Progenitor cell of endocrine pancreas (in vitro differentiated cells): ENCODE results near the gene PITPNM2. TPM values are rescaled to one million over a fixed set of nuclear protein-coding genes. Genes with fewer than 3 reads are reported as not detected.

ENCODE experiments used
- DNase-seq: peaks from one replicate; pipeline ENCODE4 v3.0.0; 2021; ENCODE audit warnings: low spot score; ENCODE audit not compliant: unreplicated experiment
- H3K27ac Mint-ChIP-seq: 2 replicates; pipeline ENCODE4 v1.8.0; 2021; ENCODE audit warnings: mild to moderate bottlenecking, moderate library complexity, mixed read lengths
- H3K27me3 Mint-ChIP-seq: 2 replicates; pipeline ENCODE4 v1.8.0; 2021; ENCODE audit warnings: mixed read lengths
- H3K36me3 Mint-ChIP-seq: 2 replicates; pipeline ENCODE4 v1.8.0; 2022; ENCODE audit warnings: mixed read lengths; ENCODE audit not compliant: insufficient read depth
- H3K4me1 Mint-ChIP-seq: 2 replicates; pipeline ENCODE4 v1.8.0; 2021; ENCODE audit warnings: low read depth, mixed read lengths
- H3K4me3 Mint-ChIP-seq: 2 replicates; pipeline ENCODE4 v1.8.0; 2021; ENCODE audit warnings: low read depth, mild to moderate bottlenecking, moderate library complexity, mixed read lengths
- H3K9me3 Mint-ChIP-seq: 2 replicates; pipeline ENCODE4 v1.8.0; 2021; ENCODE audit warnings: low read depth, mixed read lengths
- total RNA-seq: library from RNA; stranded (reverse); gene quantifications from 2 replicates; pipeline ENCODE4 v1.2.1, GENCODE V29; 2021
- TF ChIP-seq, protein P1 (sequence below): fragments of 200-600 bp; sonication (generic); IDR thresholded peaks from one replicate; pipeline ENCODE4 v1.5.0; 2021; ENCODE audit warnings: antibody characterized with exemption, mild to moderate bottlenecking; ENCODE audit not compliant: unreplicated experiment

The PITPNM2 gene
- total RNA-seq, 1 donor from 2014 or later, result 2.1 TPM

- peak overlapping the region; percentile 13 for H3K27ac Mint-ChIP-seq
- DNase-seq, result no peak
- no peak overlapping the region for H3K4me3 Mint-ChIP-seq
- TF ChIP-seq, protein P1, sequence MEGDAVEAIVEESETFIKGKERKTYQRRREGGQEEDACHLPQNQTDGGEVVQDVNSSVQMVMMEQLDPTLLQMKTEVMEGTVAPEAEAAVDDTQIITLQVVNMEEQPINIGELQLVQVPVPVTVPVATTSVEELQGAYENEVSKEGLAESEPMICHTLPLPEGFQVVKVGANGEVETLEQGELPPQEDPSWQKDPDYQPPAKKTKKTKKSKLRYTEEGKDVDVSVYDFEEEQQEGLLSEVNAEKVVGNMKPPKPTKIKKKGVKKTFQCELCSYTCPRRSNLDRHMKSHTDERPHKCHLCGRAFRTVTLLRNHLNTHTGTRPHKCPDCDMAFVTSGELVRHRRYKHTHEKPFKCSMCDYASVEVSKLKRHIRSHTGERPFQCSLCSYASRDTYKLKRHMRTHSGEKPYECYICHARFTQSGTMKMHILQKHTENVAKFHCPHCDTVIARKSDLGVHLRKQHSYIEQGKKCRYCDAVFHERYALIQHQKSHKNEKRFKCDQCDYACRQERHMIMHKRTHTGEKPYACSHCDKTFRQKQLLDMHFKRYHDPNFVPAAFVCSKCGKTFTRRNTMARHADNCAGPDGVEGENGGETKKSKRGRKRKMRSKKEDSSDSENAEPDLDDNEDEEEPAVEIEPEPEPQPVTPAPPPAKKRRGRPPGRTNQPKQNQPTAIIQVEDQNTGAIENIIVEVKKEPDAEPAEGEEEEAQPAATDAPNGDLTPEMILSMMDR, result no peak
- no peaks in the 10 kb centered on the region for H3K27me3 Mint-ChIP-seq
- no peaks in the 10 kb centered on the region for H3K9me3 Mint-ChIP-seq
- peaks cover 9% of the 10 kb centered on the region for H3K36me3 Mint-ChIP-seq
- peaks cover 12% of the 10 kb centered on the region for H3K4me1 Mint-ChIP-seq
These were observed 12.3 kb upstream of the PITPNM2 start for GRCh38 chr12:123163227-123163626.

DNA sequence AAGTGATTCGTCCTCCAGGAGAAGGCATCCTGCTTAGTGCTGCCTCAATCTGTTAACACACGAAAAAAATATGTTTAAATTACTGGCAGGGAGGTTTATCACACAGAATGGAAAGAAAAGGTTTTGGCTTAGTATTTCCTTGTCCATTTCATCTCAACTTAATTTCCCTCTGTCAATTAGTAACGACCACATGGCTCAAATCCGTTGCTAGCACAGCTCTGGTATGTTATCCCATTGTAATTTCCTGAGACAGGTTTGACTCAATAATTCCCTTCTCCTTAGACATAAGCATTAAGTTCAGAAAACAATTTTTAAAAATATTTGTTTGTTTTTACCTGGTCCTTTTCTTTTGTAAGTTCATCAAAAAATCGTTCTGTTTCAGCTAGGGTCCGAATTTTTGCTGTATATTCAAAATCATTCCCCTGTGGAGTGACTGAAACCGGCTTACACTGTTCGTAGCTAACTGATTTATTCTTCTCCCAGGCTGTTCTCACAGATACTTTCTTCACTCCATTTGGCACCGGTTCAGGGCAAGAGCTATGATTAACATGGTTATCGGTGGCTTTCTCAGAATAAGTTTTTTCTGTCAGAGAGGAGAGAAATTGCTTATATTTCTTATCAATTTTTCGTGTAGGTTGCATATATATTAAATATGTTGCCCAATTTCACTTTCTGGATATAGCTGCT is 10.1 kb upstream of the PITPNM2 start:
- no peaks in the 10 kb centered on the region for H3K9me3 Mint-ChIP-seq
- peaks cover 3% of the 10 kb centered on the region for H3K36me3 Mint-ChIP-seq
- H3K27ac Mint-ChIP-seq, result peak overlapping the region; percentile 22
- TF ChIP-seq, protein P1, result no peak
- peaks cover 12% of the 10 kb centered on the region for H3K4me1 Mint-ChIP-seq
- no peaks in the 10 kb centered on the region for H3K27me3 Mint-ChIP-seq
- no peak for DNase-seq
- H3K4me3 Mint-ChIP-seq, result no peak overlapping the region

- H3K4me3 Mint-ChIP-seq, result no peak overlapping the region
These were observed 3.0 kb upstream of the PITPNM2 start for GRCh38 chr12:123153906-123154305.

GRCh38 chr12:123152833-123153232 is 1.9 kb upstream of the PITPNM2 start:
- TF ChIP-seq, protein P1, result no peak
- no peaks in the 10 kb centered on the region for H3K9me3 Mint-ChIP-seq
- H3K27ac Mint-ChIP-seq, result no peak overlapping the region
- peaks cover 8% of the 10 kb centered on the region for H3K4me1 Mint-ChIP-seq
- H3K36me3 Mint-ChIP-seq, result no peaks in the 10 kb centered on the region
- no peak overlapping the region for H3K4me3 Mint-ChIP-seq
- no peak for DNase-seq
- peaks cover 39% of the 10 kb centered on the region for H3K27me3 Mint-ChIP-seq

More at GRCh38 chr12:123153906-123154305, 3.0 kb upstream of the PITPNM2 start:
- peaks cover 29% of the 10 kb centered on the region for H3K27me3 Mint-ChIP-seq
- peaks cover 8% of the 10 kb centered on the region for H3K4me1 Mint-ChIP-seq
- H3K9me3 Mint-ChIP-seq, result no peaks in the 10 kb centered on the region
- TF ChIP-seq, protein P1, result no peak
- H3K27ac Mint-ChIP-seq, result no peak overlapping the region
- H3K36me3 Mint-ChIP-seq, result no peaks in the 10 kb centered on the region
- no peak for DNase-seq

- DNase-seq, result no peak
- Mint-ChIP-seq H3K4me1 (peaks cover 8% of the 10 kb centered on the region), H3K9me3 (no peaks in the 10 kb centered on the region), H3K27me3 (peaks cover 48% of the 10 kb centered on the region), H3K4me3 (peak overlapping the region; percentile 75), H3K27ac (no peak overlapping the region), H3K36me3 (no peaks in the 10 kb centered on the region)
- TF ChIP-seq, protein P1, result peak; percentile 9
These were observed 866 bp upstream of the PITPNM2 start for GRCh38 chr12:123151457-123152454.
